GM12872 (cell line): Measurements from ENCODE around the gene SZRD1.
A peak's percentile ranks its signal among the peaks of the same experiment; 100 is the strongest.

ENCODE experiments used
- CTCF ChIP-seq: IDR thresholded peaks from 3 replicates; pipeline ENCODE4 v1.5.1; 2011; ENCODE audit warnings: low read depth, mild to moderate bottlenecking, low read length, moderate library complexity; ENCODE audit not compliant: insufficient read depth

The SZRD1 gene

GRCh38 chr1:16440131-16440469 is 73.1 kb downstream of the SZRD1 start:
- no peak for TF ChIP-seq CTCF

GRCh38 chr1:16440470-16441281 is 73.6 kb downstream of the SZRD1 start, which contains the start of gene NECAP2:
TSS of gene NECAP2 (plus strand) at chr1:16440724. CDS start at chr1:16440762, 38 bp downstream.
- peak; percentile 89 for TF ChIP-seq CTCF

- no peak for TF ChIP-seq CTCF
Observed at GRCh38 chr1:16441282-16441665, 74.2 kb downstream of the SZRD1 start.

GRCh38 chr1:16442265-16442664 is 75.2 kb downstream of the SZRD1 start:
- TF ChIP-seq CTCF: no peak

GRCh38 chr1:16442941-16443340 is 75.9 kb downstream of the SZRD1 start:
- TF ChIP-seq CTCF: no peak

GRCh38 chr1:16443975-16444770 is 77.1 kb downstream of the SZRD1 start:
- no peak for TF ChIP-seq CTCF

- no peak for TF ChIP-seq CTCF
Observed at GRCh38 chr1:16445052-16445451, 78.0 kb downstream of the SZRD1 start.
